ENCODE measurements around the gene KREMEN1. TPM values are rescaled to one million over a fixed set of nuclear protein-coding genes. Genes with fewer than 3 reads are reported as not detected.

The KREMEN1 gene
- total and polyA plus RNA-seq, 12 donors, result 4.3 to 58.7 (median 27.8) TPM

- peaks cover 0 to 7% of the 10 kb centered on the region in 2 donors for H3K4me1 ChIP-seq (replicated peaks in 1 of 2)
- WGBS, 4 donors, result 94 to 98% (median 96%) methylated on average over 4 of the region's 4 CpGs
- DNase-seq, result no peak
- intact Hi-C loops (cut with DNase I), result no loop called here
- H3K9me3 ChIP-seq (replicated peaks in 1 of 3), result no peaks in the 10 kb centered on the region
- H3K36me3 ChIP-seq (replicated peaks in 1 of 2), result peaks cover 0 to 6% of the 10 kb centered on the region in 2 donors
- no peak overlapping the region for H3K27ac ChIP-seq
- no peaks in the 10 kb centered on the region for H3K27me3 ChIP-seq
- no peak for TF ChIP-seq POLR2A (IDR thresholded peaks at IDR 0.05)
- TF ChIP-seq CTCF (IDR thresholded peaks at IDR 0.05), result no peak
- H3K4me3 ChIP-seq, result no peak overlapping the region
These were observed 57.6 kb downstream of the KREMEN1 start for GRCh38 chr22:29130476-29130875.

DNA sequence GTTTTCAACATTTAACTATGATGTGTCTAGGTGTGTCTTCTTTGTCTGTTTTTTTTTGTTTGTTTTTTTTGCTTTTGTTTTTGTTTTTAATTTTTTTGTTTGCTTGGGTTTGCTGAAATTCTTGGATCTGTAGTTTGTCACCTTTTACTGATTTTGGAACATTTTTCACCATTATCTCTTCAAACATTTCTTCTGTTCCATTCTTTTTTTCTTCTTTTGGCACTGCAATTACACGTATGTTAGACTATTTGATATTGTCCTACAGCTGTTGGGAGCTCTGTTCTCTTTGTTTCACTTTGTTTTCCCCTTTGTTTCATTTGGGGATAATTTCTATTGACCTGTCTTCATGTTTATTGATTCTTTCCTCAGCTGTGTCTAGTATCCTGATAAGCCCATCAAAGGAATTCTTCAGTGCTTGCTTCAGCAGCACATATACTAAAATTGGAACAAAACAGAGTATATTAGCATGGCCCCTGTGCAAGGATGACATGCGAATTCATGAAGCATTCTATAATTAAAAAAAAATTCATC, 60.8 kb downstream of the KREMEN1 start:
- intact Hi-C loops (cut with DNase I), result no loop called here
- H3K27ac ChIP-seq, result no peak overlapping the region
- no peak for DNase-seq
- no peak overlapping the region for H3K4me3 ChIP-seq
- H3K9me3 ChIP-seq (replicated peaks in 1 of 3), result no peaks in the 10 kb centered on the region
- H3K36me3 ChIP-seq (replicated peaks in 1 of 2), result peaks cover 0 to 4% of the 10 kb centered on the region in 2 donors
- peaks cover 0 to 7% of the 10 kb centered on the region in 2 donors for H3K4me1 ChIP-seq (replicated peaks in 1 of 2)
- H3K27me3 ChIP-seq, result no peaks in the 10 kb centered on the region
- WGBS, 4 donors, result 89 to 92% (median 90%) methylated on average over 2 of the region's 2 CpGs
- TF ChIP-seq CTCF (IDR thresholded peaks at IDR 0.05) (no peak), POLR2A (IDR thresholded peaks at IDR 0.05) (no peak)

DNA sequence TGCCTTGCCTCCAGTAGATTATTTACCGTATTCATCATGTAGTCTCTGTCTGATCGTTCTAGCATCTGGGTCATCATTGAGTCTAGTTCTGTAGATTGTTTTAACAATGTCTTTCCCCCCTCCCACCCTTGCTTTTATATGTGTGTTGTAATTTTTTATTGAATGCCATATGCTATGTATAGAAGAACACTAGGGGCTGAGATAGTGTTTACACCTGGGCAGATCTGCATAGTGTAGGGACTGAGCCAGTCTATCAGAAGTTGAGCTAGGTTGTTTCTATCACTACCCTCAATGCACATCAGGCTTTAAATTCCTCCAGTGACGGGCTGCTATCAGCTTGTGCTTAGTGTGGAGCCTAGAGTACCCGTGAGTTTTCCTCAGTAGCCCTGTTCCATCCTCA, 61.6 kb downstream of the KREMEN1 start:
- no peak overlapping the region for H3K4me3 ChIP-seq
- no peak for TF ChIP-seq POLR2A (IDR thresholded peaks at IDR 0.05)
- TF ChIP-seq CTCF (IDR thresholded peaks at IDR 0.05), result no peak

GRCh38 chr22:29136782-29137700, 64.2 kb downstream of the KREMEN1 start:
- H3K36me3 ChIP-seq (replicated peaks in 1 of 2), result peaks cover 0 to 20% of the 10 kb centered on the region in 2 donors
- intact Hi-C loops (cut with DNase I), result no loop called here
- no peak overlapping the region for H3K27ac ChIP-seq
- H3K4me3 ChIP-seq, result no peak overlapping the region
- peak in 2 of 7 donors; percentile 16 to 42 for DNase-seq
- H3K4me1 ChIP-seq (replicated peaks in 1 of 2), result peaks cover 0 to 21% of the 10 kb centered on the region in 2 donors
- H3K27me3 ChIP-seq, result no peaks in the 10 kb centered on the region
- no peaks in the 10 kb centered on the region for H3K9me3 ChIP-seq (replicated peaks in 1 of 3)
- no peak for TF ChIP-seq CTCF (IDR thresholded peaks at IDR 0.05)
- TF ChIP-seq POLR2A (IDR thresholded peaks at IDR 0.05), result no peak
- WGBS, 4 donors, result 89 to 93% (median 90%) methylated on average over 28 to 31 of the region's 31 CpGs

More for the DNA sequence above, 61.6 kb downstream of the KREMEN1 start:
- no peaks in the 10 kb centered on the region for H3K27me3 ChIP-seq
- no peaks in the 10 kb centered on the region for H3K9me3 ChIP-seq (replicated peaks in 1 of 3)
- peaks cover 0 to 7% of the 10 kb centered on the region in 2 donors for H3K4me1 ChIP-seq (replicated peaks in 1 of 2)
- peak in 1 of 7 donors; percentile 16 for DNase-seq
- H3K36me3 ChIP-seq (replicated peaks in 1 of 2), result peaks cover 0 to 12% of the 10 kb centered on the region in 2 donors
- no peak overlapping the region for H3K27ac ChIP-seq
- 85 to 97% (median 94%) methylated on average over 4 of the region's 4 CpGs for WGBS, 4 donors
- intact Hi-C loops (cut with DNase I), result no loop called here
